Activated T-cell treated with anti-CD3 and anti-CD28 coated beads, Interleukin-2, amount 50 U/mL, for 4 hours (primary cell): ENCODE data around the gene STPG2. TPM values are rescaled to one million over a fixed set of nuclear protein-coding genes. Genes with fewer than 3 reads are reported as not detected.
"Not testable (repeated sequence)": the region's sequence is repeated elsewhere in the genome, so short reads cannot be mapped to it uniquely, and the experiment has no call there.

ENCODE experiments used
- ATAC-seq, 2 donors: fragments of 200-7000 bp; cut with Tn5 transposase; one replicate each; pipeline ENCODE4 v1.10.0; 2021
- DNase-seq: peaks from one replicate; pipeline ENCODE4 v3.0.0-alpha.2; 2020
- H3K27me3 Mint-ChIP-seq: one replicate; pipeline ENCODE4 v1.8.0; 2021; ENCODE audit warnings: low read depth, mixed read lengths
- H3K36me3 Mint-ChIP-seq: one replicate; pipeline ENCODE4 v1.8.0; 2022; ENCODE audit warnings: mixed read lengths; ENCODE audit not compliant: insufficient read depth
- H3K4me1 Mint-ChIP-seq: one replicate; pipeline ENCODE4 v1.8.0; 2021; ENCODE audit warnings: low read depth, mixed read lengths
- H3K4me3 Mint-ChIP-seq: one replicate; pipeline ENCODE4 v1.8.0; 2021; ENCODE audit warnings: mild to moderate bottlenecking, moderate library complexity, mixed read lengths
- H3K9me3 Mint-ChIP-seq: one replicate; pipeline ENCODE4 v1.8.0; 2021; ENCODE audit warnings: mixed read lengths
- total RNA-seq, 3 donors: library from RNA; stranded (reverse); gene quantifications; one replicate each; pipeline ENCODE4 v1.2.1, GENCODE V29; 2021

STPG2 gene
- total RNA-seq, 3 donors from 2014 or later, result not detected

DNA sequence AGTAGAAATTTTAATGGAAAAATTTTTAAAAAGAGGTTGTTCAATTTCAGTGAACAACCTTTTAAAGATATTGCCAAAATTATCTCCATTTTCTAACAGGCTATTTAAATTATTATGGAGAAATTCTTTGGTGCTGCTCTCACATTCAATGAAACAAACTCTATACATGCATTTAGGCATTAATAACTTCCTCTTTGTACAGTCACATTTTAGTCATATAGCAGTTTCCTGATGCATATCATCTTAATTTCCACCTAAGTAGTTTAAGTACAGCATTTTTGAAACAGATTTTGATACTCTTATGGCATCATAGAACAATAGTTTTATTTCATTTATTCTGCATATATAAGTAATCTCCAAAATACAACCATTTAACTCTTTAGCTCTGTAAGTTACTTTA is 500.1 kb downstream of the STPG2 start:
- Mint-ChIP-seq H3K4me1 (no peaks in the 10 kb centered on the region), H3K27me3 (no peaks in the 10 kb centered on the region), H3K36me3 (no peaks in the 10 kb centered on the region), H3K9me3 (no peaks in the 10 kb centered on the region), H3K4me3 (no peak overlapping the region)
- no peak for ATAC-seq
- DNase-seq, result no peak

DNA sequence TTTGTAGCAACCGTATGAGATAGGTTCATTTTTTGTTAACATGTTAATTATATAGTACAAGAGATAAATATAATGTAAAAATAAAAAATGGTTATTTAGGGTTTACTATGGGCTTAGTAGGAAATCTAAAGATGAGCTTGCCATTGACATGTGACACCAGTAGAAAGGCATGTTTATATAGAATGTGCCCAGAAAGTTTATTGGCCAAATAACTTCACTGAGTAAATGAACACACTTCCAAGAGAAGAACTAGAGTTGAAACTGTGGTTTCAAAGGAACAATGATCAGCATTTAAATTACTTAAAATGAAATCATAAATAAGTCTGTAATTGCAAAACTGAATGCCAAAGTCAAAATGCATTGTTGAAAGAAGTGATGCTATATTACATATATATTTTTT is 503.3 kb downstream of the STPG2 start:
- ATAC-seq, result no peak
- no peaks in the 10 kb centered on the region for H3K27me3 Mint-ChIP-seq
- H3K9me3 Mint-ChIP-seq, result no peaks in the 10 kb centered on the region

DNA sequence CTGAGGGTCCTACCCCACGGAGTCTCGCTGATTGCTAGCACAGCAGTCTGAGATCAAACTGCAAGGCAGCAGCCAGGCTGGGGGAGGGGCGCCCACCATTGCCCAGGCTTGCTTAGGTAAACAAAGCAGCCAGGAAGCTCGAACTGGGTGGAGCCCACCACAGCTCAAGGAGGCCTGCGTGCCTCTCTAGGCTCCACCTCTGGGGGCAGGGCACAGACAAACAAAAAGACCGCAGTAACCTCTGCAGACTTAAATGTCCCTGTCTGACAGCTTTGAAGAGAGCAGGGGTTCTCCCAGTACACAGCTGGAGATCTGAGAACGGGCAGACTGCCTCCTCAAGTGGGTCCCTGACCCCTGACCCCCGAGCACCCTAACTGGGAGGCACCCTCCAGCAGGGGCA is 509.4 kb downstream of the STPG2 start:
- not testable (repeated sequence) for H3K27me3 Mint-ChIP-seq, H3K36me3 Mint-ChIP-seq, H3K9me3 Mint-ChIP-seq, ATAC-seq, H3K4me1 Mint-ChIP-seq, H3K4me3 Mint-ChIP-seq, DNase-seq

More for the DNA sequence above, 503.3 kb downstream of the STPG2 start:
- Mint-ChIP-seq H3K4me3 (no peak overlapping the region), H3K4me1 (no peaks in the 10 kb centered on the region), H3K36me3 (no peaks in the 10 kb centered on the region)
- DNase-seq, result no peak

DNA sequence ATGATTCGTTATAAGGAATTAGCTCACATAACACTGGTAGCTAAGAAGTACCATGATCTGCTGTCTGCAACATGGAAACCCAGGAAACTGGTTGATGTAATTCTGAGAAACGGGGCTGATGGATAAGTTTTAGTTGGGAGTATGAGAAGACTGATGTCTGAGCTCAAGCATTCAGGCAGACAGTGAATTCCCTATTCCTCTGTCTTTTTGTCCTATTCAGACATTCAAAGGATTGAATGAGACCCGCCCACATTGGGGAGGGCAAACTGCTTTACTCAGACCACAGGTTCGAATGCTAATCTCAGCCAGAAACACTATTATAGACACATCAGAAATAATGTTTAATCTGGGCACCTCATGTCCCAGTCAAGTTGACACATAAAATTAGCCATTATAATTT is 515.5 kb downstream of the STPG2 start:
- H3K4me1 Mint-ChIP-seq, result no peaks in the 10 kb centered on the region
- DNase-seq (no peak), ATAC-seq (no peak)
- no peak overlapping the region for H3K4me3 Mint-ChIP-seq
- H3K9me3 Mint-ChIP-seq, result peaks cover 20% of the 10 kb centered on the region
- H3K36me3 Mint-ChIP-seq, result no peaks in the 10 kb centered on the region
- H3K27me3 Mint-ChIP-seq, result no peaks in the 10 kb centered on the region

- DNase-seq (no peak), ATAC-seq (no peak)
- Mint-ChIP-seq H3K4me1 (no peaks in the 10 kb centered on the region), H3K9me3 (peaks cover 21% of the 10 kb centered on the region), H3K4me3 (no peak overlapping the region), H3K36me3 (no peaks in the 10 kb centered on the region), H3K27me3 (no peaks in the 10 kb centered on the region)
Measured at GRCh38 chr4:97624204-97624603, 519.1 kb downstream of the STPG2 start.

- Mint-ChIP-seq H3K4me1 (no peaks in the 10 kb centered on the region), H3K9me3 (peaks cover 12% of the 10 kb centered on the region), H3K27me3 (no peaks in the 10 kb centered on the region), H3K36me3 (no peaks in the 10 kb centered on the region), H3K4me3 (no peak overlapping the region)
- DNase-seq (no peak), ATAC-seq (no peak)
Measured at GRCh38 chr4:97605932-97606331, 537.3 kb downstream of the STPG2 start.

GRCh38 chr4:97593248-97593647 is 550.0 kb downstream of the STPG2 start:
- H3K9me3 Mint-ChIP-seq, result peaks cover 35% of the 10 kb centered on the region
- no peaks in the 10 kb centered on the region for H3K27me3 Mint-ChIP-seq
- no peak for DNase-seq
- no peak overlapping the region for H3K4me3 Mint-ChIP-seq
- no peaks in the 10 kb centered on the region for H3K4me1 Mint-ChIP-seq
- ATAC-seq, result no peak
- H3K36me3 Mint-ChIP-seq, result no peaks in the 10 kb centered on the region

- Mint-ChIP-seq H3K4me1 (no peaks in the 10 kb centered on the region), H3K27me3 (no peaks in the 10 kb centered on the region), H3K36me3 (no peaks in the 10 kb centered on the region), H3K9me3 (peaks cover 15% of the 10 kb centered on the region), H3K4me3 (no peak overlapping the region)
- ATAC-seq (no peak), DNase-seq (no peak)
Measured at GRCh38 chr4:97590266-97590665, 553.0 kb downstream of the STPG2 start.

GRCh38 chr4:97589481-97590196 is 553.6 kb downstream of the STPG2 start:
- Mint-ChIP-seq H3K9me3 (peaks cover 15% of the 10 kb centered on the region), H3K36me3 (no peaks in the 10 kb centered on the region), H3K4me1 (no peaks in the 10 kb centered on the region), H3K27me3 (no peaks in the 10 kb centered on the region), H3K4me3 (no peak overlapping the region)
- ATAC-seq (no peak), DNase-seq (no peak)

DNA sequence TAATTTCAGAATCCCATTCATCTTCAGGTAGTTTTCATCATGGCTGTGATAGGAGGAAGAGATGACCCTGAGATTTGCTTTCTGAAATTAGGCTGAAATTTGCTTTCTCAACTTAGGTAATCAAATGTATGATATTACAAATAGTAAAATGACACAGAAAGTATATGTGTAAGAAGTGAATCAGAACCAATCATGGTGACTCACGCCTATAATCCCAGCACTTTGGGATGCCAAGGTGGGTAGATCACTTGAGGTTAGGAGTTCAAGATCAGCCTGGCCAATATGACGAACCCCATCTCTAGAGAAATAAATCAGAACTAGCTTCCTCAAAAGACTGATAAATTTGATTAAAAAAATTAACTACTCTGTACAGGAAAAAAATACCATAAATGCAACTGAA is 555.4 kb downstream of the STPG2 start:
- no peaks in the 10 kb centered on the region for H3K36me3 Mint-ChIP-seq
- no peaks in the 10 kb centered on the region for H3K27me3 Mint-ChIP-seq
- no peak for ATAC-seq
- no peak for DNase-seq
- H3K4me1 Mint-ChIP-seq, result no peaks in the 10 kb centered on the region
- H3K9me3 Mint-ChIP-seq, result peaks cover 5% of the 10 kb centered on the region
- no peak overlapping the region for H3K4me3 Mint-ChIP-seq

DNA sequence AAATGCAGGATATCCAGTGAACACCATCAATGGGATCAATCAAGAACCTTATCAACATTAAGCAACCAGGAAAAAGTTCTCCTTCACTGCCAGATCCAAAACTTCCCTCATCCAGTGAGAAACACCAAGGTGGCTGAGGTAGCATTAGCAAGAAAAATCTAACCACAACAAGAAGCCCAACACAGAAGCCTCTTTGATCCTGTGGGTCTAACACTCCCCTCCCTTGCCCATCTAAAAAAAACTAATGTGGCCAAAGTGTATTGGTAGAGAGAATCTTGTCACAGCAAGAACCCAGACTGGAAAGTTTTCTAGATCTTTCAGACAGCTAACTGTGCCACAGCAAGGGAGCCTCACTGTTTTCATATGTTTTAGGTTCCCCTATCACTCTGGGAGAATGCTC is 558.0 kb downstream of the STPG2 start:
- H3K36me3 Mint-ChIP-seq, result no peaks in the 10 kb centered on the region
- no peaks in the 10 kb centered on the region for H3K27me3 Mint-ChIP-seq
- no peaks in the 10 kb centered on the region for H3K4me1 Mint-ChIP-seq
- peaks cover 5% of the 10 kb centered on the region for H3K9me3 Mint-ChIP-seq
- no peak for DNase-seq
- H3K4me3 Mint-ChIP-seq, result no peak overlapping the region
- ATAC-seq, result no peak

DNA sequence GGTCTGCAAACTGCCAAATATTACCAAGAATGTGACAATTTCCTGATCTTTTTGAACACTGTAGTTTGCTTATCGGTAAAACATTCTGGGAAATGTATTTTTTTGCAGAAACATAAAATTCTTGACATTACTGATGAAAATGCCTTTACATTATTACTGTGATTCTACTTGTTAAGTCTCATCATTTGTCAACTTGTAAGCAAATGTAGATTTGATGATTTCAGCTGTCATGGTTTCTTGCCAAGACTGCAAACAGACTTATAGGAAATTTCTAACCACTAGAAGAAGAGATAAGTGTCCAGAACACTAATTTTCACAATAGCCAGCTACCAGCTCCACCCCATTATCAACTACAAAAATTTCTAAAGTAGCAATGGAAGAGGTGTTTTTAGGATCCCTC is 560.4 kb downstream of the STPG2 start:
- no peak overlapping the region for H3K4me3 Mint-ChIP-seq
- no peaks in the 10 kb centered on the region for H3K27me3 Mint-ChIP-seq
- H3K4me1 Mint-ChIP-seq, result no peaks in the 10 kb centered on the region
- DNase-seq (no peak), ATAC-seq (no peak)
- H3K9me3 Mint-ChIP-seq, result peaks cover 5% of the 10 kb centered on the region
- no peaks in the 10 kb centered on the region for H3K36me3 Mint-ChIP-seq

DNA sequence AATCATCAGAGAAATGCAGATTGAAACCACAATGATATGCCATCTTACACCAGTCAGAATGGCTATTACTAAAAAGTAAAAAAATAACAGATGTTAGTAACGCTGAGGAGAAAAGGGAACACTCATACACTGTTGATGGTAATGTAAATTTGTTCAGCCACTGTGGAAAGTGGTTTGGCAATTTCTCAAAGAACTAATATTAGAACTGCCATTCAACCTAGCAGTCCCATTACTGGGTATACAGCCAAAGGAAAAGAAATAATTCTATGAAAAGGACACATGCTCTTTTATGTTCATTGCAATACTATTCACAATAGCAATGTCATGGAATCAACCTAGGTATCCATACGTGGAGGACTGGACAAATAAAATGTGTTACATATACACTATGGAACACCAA is 566.3 kb downstream of the STPG2 start:
- Mint-ChIP-seq H3K9me3 (peaks cover 3% of the 10 kb centered on the region), H3K36me3 (no peaks in the 10 kb centered on the region), H3K4me3 (no peak overlapping the region), H3K4me1 (no peaks in the 10 kb centered on the region), H3K27me3 (no peaks in the 10 kb centered on the region)
- DNase-seq (no peak), ATAC-seq (no peak)

DNA sequence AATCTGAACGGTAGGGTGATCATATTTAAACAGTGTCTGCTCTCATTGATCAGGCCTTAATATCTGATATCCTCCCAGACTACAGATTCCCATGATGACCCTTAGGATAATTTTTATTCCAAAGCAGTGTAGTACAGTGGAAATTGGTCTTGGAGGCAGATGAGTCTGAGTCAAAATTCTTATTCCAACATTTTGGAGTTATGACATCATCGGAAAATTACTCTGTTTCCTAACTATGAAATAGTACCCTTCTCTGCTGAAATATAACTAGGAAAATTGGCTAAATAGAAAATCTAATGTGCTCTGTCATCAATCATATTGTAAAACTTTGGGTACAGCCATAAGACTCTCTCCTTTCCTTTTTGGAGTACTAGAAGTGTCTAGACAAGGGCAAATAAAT is 583.3 kb downstream of the STPG2 start:
- Mint-ChIP-seq H3K4me3 (no peak overlapping the region), H3K9me3 (peaks cover 5% of the 10 kb centered on the region), H3K27me3 (no peaks in the 10 kb centered on the region), H3K36me3 (no peaks in the 10 kb centered on the region), H3K4me1 (no peaks in the 10 kb centered on the region)
- DNase-seq (no peak), ATAC-seq (no peak)

DNA sequence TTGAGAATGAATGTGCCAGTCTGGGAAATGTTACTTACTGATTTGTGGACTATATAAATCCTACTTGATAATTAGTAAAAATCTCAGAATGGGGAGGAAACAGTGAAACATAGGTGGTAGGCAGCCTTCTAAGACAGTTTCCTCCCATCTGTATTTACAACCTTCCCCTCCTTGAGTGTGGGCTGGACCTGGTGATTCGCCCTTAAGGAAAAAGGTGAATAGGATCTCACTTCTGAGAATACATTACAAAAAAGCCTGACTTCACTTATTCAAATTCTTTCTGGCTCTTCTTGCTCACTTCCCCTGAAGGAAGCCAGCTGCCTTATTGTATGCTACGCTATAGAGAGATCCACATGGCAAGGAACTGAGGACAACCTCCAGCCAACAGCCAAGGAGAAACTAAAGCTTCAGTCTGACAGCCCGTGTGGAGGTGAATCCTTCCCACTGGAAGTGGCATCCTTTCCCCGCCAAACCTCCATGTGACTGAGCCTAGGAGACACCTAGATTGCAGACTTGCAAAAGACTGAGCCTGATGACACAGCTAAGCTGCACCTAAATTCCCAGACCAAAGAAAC is 585.0 kb downstream of the STPG2 start:
- Mint-ChIP-seq H3K4me3 (no peak overlapping the region), H3K27me3 (no peaks in the 10 kb centered on the region), H3K36me3 (no peaks in the 10 kb centered on the region), H3K9me3 (peaks cover 5% of the 10 kb centered on the region), H3K4me1 (no peaks in the 10 kb centered on the region)
- ATAC-seq, result no peak
- DNase-seq, result no peak
